DND-41 (cell line): ENCODE results near the gene PCK1.

Experiments used
- EZH2 ChIP-seq: IDR thresholded peaks from 3 replicates; pipeline ENCODE4 v1.6.1; 2012; ENCODE audit warnings: borderline replicate concordance, low read depth, mild to moderate bottlenecking, moderate library complexity, low read length, inconsistent platforms; ENCODE audit not compliant: severe bottlenecking
- TF ChIP-seq, protein P1 (sequence below): IDR thresholded peaks from 2 replicates; pipeline ENCODE4 v1.5.1; 2012; ENCODE audit warnings: borderline replicate concordance, low read length, moderate library complexity, mild to moderate bottlenecking; ENCODE audit not compliant: poor library complexity, severe bottlenecking; ENCODE audit errors: extremely low read depth

DNA sequence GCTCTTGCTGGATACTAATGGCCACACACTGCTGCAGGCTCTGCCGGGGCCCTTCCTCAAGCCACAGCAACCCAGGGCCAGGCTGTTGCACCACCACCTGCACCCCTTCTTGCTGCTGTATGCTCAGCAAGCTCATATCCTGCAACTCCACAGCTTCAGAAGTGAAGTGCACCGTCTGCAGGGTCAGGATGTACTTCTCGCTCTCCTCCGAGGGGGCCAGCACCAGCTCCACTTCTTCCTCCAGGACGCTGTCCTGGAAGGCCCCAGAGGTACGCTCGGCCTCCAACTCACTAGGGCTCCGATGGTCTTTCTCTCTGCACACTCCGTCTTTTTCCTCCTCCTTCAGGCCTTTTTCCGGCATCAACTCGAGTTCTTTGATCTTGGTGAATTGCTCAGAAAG lies 37.1 kb upstream of the PCK1 start:
- TF ChIP-seq, protein P1, sequence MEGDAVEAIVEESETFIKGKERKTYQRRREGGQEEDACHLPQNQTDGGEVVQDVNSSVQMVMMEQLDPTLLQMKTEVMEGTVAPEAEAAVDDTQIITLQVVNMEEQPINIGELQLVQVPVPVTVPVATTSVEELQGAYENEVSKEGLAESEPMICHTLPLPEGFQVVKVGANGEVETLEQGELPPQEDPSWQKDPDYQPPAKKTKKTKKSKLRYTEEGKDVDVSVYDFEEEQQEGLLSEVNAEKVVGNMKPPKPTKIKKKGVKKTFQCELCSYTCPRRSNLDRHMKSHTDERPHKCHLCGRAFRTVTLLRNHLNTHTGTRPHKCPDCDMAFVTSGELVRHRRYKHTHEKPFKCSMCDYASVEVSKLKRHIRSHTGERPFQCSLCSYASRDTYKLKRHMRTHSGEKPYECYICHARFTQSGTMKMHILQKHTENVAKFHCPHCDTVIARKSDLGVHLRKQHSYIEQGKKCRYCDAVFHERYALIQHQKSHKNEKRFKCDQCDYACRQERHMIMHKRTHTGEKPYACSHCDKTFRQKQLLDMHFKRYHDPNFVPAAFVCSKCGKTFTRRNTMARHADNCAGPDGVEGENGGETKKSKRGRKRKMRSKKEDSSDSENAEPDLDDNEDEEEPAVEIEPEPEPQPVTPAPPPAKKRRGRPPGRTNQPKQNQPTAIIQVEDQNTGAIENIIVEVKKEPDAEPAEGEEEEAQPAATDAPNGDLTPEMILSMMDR = no peak
- no peak for TF ChIP-seq EZH2
